H1 (cell line): ENCODE results near the gene PRKD1. TPM values are rescaled to one million over a fixed set of nuclear protein-coding genes. Genes with fewer than 3 reads are reported as not detected.

Experiments
- BCL11A ChIP-seq, 2 experiments: IDR thresholded peaks; one replicate each; pipeline ENCODE4 v1.6.1; 2011; ENCODE audit warnings: low read depth in 2 of 2, low read length in 2 of 2, mild to moderate bottlenecking in 2 of 2
- CHD2 ChIP-seq: IDR thresholded peaks from 2 replicates; pipeline ENCODE4 v1.6.1; 2012; ENCODE audit warnings: low read length, improper control_type of control experiment
- CHD7 ChIP-seq: fragments of 300-600 bp; sonication (generic); IDR thresholded peaks from 2 replicates; pipeline ENCODE4 v1.7.1; 2012; ENCODE audit warnings: low read length, moderate library complexity, mild to moderate bottlenecking, inconsistent platforms; ENCODE audit not compliant: insufficient replicate concordance
- E2F6 ChIP-seq: IDR thresholded peaks from 2 replicates; pipeline ENCODE4 v1.6.1; 2012; ENCODE audit warnings: inconsistent platforms
- HDAC2 ChIP-seq, 2 experiments: fragments of 300-600 bp in 1 of 2; sonication (generic) in 1 of 2; IDR thresholded peaks; 2 replicates each; pipeline ENCODE4 v1.6.1; 2011 to 2012; ENCODE audit warnings: low read depth in 2 of 2, low read length in 2 of 2, mild to moderate bottlenecking in 2 of 2, moderate library complexity in 2 of 2, borderline replicate concordance in 1 of 2, inconsistent platforms in 1 of 2
- MAX ChIP-seq: IDR thresholded peaks from 2 replicates; pipeline ENCODE4 v1.6.1; 2012; ENCODE audit warnings: inconsistent platforms
- RAD21 ChIP-seq, 2 experiments: IDR thresholded peaks in 1 of 2; conservative IDR thresholded peaks in 1 of 2; 2 replicates each; pipeline ENCODE4 v1.6.1; 2011; ENCODE audit warnings: low read depth in 2 of 2, low read length in 2 of 2, improper control_type of control experiment in 1 of 2, inconsistent platforms in 1 of 2, mild to moderate bottlenecking in 1 of 2, moderate library complexity in 1 of 2
- SP1 ChIP-seq: IDR thresholded peaks from 2 replicates; pipeline ENCODE4 v1.6.1; 2011; ENCODE audit warnings: low read depth, low read length
- TBP ChIP-seq: IDR thresholded peaks from 2 replicates; pipeline ENCODE4 v1.6.1; 2011; ENCODE audit warnings: low read depth, low read length, improper control_type of control experiment
- TEAD4 ChIP-seq: IDR thresholded peaks from 2 replicates; pipeline ENCODE4 v1.6.1; 2012; ENCODE audit warnings: low read depth, low read length, inconsistent platforms, mixed read lengths
- ZNF274 ChIP-seq: IDR thresholded peaks from 2 replicates; pipeline ENCODE4 v1.7.0; 2012; ENCODE audit warnings: low read length, borderline replicate concordance; ENCODE audit errors: extremely low read depth
- polyA plus RNA-seq, 7 experiments: library from polyadenylated mRNA; depleted of rRNA in 3 of 7; stranded (reverse) in 5 of 7; unstranded in 2 of 7; fragments of >200 nt in 5 of 7; fragments of 200-250 nt in 2 of 7; gene quantifications; 1 replicate in 5 of 7; 2 replicates in 1 of 7; 4 replicates in 1 of 7; pipeline versions ENCODE4 v1.2.1 to v1.2.3, GENCODE V29; 2011 to 2013; ENCODE audit warnings: missing spikeins in 2 of 7, mixed read lengths in 2 of 7
- total RNA-seq: library from RNA; stranded (reverse); fragmentation: NEBNext Ultra II Directional; extraction: Animal tissue kit (Norgen Biotek cat#: 25700); gene quantifications from 2 replicates; pipeline ENCODE4 v1.2.1, GENCODE V29; 2021

The PRKD1 gene
- total and polyA plus RNA-seq, 2 of the 8 experiments (the other 6 are each of a cell fraction or from before 2014, with no cell fraction given), result 3.6 to 6.8 TPM

DNA sequence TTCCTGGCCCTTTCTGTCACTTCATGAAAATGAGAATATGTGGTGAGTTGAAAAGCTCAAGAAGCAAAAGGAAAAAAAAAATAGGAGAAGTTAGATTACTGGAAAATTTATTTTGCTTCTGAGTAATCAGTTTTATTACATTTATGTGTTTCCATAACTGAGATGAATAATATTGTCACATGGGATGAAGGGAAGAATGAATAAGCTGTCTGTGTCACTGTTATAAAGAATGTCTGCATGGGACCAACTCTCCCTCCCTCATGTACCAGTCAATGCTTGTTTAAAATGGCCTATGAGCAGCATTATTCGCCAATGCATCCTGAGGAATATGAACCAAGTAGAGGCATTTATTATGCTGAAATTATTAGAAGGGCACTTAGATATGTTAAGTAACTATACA lies 246.3 kb downstream of the PRKD1 start (continued):
- TF ChIP-seq CHD7 (no peak), TEAD4 (no peak), BCL11A (IDR thresholded peaks at IDR 0.05; ENCODE audit: low read depth in 2 of 2, low read length in 2 of 2) (no peak), E2F6 (no peak), CHD2 (no peak), HDAC2 (IDR thresholded peaks at IDR 0.05; ENCODE audit: borderline replicate concordance in 1 of 2, low read depth in 2 of 2, low read length in 2 of 2) (no peak), RAD21 (IDR thresholded peaks at IDR 0.05 in 1 of 2, conservative IDR thresholded peaks at IDR 0.05 in 1 of 2; ENCODE audit: low read depth in 2 of 2, low read length in 2 of 2) (no peak), MAX (no peak), ZNF274 (no peak), SP1 (no peak), TBP (no peak)
